ENCODE measurements around the gene ZFPL1. TPM values are rescaled to one million over a fixed set of nuclear protein-coding genes. Genes with fewer than 3 reads are reported as not detected.

Gene ZFPL1
- total RNA-seq, 4 donors from 2014 or later: 28.3 to 74.4 (median 49.3) TPM

DNA sequence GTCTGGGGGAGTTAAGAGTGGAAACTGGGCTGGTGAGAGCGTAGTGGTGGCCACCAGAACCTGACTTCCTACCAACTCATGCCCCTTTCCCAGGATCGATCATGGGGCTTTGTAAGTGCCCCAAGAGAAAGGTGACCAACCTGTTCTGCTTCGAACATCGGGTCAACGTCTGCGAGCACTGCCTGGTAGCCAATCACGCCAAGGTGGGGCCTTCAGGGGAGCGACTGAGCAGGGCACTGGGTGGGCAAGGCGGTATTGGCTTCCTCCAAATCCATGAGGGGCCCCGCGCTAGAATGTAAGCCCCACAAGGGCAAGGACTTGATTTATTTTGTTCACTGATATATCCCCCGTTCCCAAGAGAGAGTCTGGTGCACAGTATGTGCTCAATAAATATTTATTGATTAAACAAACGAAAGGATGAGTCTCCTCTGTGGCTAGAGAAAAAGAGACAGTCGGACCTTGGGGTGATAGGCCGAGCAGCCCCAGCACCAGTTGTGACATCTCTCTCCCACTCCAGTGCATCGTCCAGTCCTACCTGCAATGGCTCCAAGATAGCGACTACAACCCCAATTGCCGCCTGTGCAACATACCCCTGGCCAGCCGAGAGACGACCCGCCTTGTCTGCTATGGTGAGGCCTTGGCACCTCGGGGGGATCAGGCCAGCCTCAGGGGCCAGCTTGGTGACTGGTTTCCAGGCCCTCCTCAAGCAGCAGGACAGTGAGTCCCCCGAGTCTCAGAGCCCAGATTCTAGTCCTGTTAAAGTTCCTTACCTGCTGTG, 765 bp downstream of the ZFPL1 start:
- TF ChIP-seq, protein P1, sequence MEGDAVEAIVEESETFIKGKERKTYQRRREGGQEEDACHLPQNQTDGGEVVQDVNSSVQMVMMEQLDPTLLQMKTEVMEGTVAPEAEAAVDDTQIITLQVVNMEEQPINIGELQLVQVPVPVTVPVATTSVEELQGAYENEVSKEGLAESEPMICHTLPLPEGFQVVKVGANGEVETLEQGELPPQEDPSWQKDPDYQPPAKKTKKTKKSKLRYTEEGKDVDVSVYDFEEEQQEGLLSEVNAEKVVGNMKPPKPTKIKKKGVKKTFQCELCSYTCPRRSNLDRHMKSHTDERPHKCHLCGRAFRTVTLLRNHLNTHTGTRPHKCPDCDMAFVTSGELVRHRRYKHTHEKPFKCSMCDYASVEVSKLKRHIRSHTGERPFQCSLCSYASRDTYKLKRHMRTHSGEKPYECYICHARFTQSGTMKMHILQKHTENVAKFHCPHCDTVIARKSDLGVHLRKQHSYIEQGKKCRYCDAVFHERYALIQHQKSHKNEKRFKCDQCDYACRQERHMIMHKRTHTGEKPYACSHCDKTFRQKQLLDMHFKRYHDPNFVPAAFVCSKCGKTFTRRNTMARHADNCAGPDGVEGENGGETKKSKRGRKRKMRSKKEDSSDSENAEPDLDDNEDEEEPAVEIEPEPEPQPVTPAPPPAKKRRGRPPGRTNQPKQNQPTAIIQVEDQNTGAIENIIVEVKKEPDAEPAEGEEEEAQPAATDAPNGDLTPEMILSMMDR (IDR thresholded peaks at IDR 0.05): no peak
- TF ChIP-seq POLR2A (IDR thresholded peaks at IDR 0.05): no peak
- Histone ChIP-seq H3K36me3 (peaks cover 7 to 22% of the 10 kb centered on the region in 2 donors), H3K4me3 (replicated peaks in 1 of 3) (peak overlapping the region; percentile 44 to 82 (median 56)), H3K27ac (peak overlapping the region in 2 of 3 donors; percentile 87 to 92), H3K9me3 (no peaks in the 10 kb centered on the region), H3K4me1 (peaks cover 8 to 17% of the 10 kb centered on the region in 2 donors), H3K27me3 (no peaks in the 10 kb centered on the region)
- 43 to 65% methylated on average over 18 to 22 of the region's 23 CpGs for WGBS, 2 donors
- intact Hi-C loops (cut with DNase I): loop anchor here (2.0 kb wide), 1 partner anchor 70 kb away; the partner anchor contains the start of gene ARL2
- DNase-seq: no peak

DNA sequence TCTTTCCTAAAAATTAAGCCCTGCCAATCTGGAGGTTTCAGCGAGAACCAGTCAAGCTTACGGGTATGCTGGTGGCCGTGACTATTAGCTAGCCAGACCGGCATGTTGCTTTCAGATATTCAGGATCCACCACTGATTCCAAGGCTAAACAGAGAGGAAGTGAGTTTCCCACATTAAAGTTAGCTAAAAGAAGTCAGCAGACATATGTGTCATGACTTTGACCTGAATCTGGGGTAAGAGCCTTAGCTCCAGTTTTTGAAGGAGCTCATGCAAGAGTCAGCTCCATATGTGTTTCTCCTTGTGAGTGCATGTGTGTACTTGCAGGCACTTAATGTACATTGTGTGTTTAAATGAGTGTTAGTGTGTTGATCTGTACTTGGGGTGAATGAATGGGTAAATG, 1.4 kb downstream of the ZFPL1 start:
- peaks cover 7 to 22% of the 10 kb centered on the region in 2 donors for H3K36me3 ChIP-seq
- 95% methylated on average over 4 of the region's 4 CpGs for WGBS, 2 donors
- intact Hi-C loops (cut with DNase I): loop anchor here (2.0 kb wide), 1 partner anchor 71 kb away; the partner anchor contains the start of gene ARL2
- H3K4me1 ChIP-seq: peaks cover 8 to 17% of the 10 kb centered on the region in 2 donors
- no peaks in the 10 kb centered on the region for H3K27me3 ChIP-seq
- no peak overlapping the region for H3K27ac ChIP-seq
- no peak for TF ChIP-seq POLR2A (IDR thresholded peaks at IDR 0.05)
- TF ChIP-seq, protein P1 (IDR thresholded peaks at IDR 0.05): no peak
- H3K4me3 ChIP-seq (replicated peaks in 1 of 3): no peak overlapping the region
- no peaks in the 10 kb centered on the region for H3K9me3 ChIP-seq
- DNase-seq: no peak

DNA sequence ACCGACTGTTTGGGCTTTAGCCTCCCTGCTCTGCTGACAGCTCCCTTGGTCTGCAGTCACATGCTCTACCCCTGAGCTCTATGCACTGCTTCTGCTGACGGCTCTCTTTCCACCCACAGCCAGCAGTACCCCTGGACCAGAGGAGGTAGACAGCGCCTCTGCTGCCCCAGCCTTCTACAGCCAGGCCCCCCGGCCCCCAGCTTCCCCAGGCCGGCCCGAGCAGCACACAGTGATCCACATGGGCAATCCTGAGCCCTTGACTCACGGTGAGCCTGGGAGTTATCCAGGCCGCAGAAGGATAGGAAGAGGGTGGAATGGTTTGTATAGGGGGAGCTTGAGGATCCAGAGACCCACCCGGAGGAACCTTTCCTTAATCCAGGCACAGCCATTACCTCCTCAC, 2.8 kb downstream of the ZFPL1 start:
- Histone ChIP-seq H3K4me3 (replicated peaks in 1 of 3) (no peak overlapping the region), H3K4me1 (peaks cover 8 to 17% of the 10 kb centered on the region in 2 donors), H3K27ac (no peak overlapping the region), H3K9me3 (no peaks in the 10 kb centered on the region), H3K36me3 (peaks cover 7 to 22% of the 10 kb centered on the region in 2 donors), H3K27me3 (no peaks in the 10 kb centered on the region)
- no peak for DNase-seq
- no peak for TF ChIP-seq POLR2A (IDR thresholded peaks at IDR 0.05)
- TF ChIP-seq, protein P1 (IDR thresholded peaks at IDR 0.05): no peak
- intact Hi-C loops (cut with DNase I): no loop called here
- 89 to 91% methylated on average over 8 to 9 of the region's 9 CpGs for WGBS, 2 donors

DNA sequence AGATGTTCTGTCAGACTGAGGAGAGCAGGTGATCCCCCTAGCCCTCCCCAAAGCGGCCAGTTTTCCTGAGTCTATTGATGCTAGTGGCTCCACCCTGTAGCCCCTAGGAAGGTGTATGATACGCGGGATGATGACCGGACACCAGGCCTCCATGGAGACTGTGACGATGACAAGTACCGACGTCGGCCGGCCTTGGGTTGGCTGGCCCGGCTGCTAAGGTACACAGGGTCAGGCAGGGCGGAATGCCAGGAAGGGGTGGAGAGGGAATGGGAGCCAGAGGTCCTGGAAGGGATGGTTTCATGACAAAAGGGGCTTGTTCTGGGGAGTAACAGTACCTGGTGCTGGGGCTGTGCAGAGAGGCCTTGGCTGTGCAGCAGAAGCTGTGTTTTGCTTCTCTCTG, 3.2 kb downstream of the ZFPL1 start:
- peaks cover 7 to 22% of the 10 kb centered on the region in 2 donors for H3K36me3 ChIP-seq
- WGBS, 2 donors: 95 to 97% methylated on average over 11 of the region's 11 CpGs
- DNase-seq: no peak
- no peaks in the 10 kb centered on the region for H3K27me3 ChIP-seq
- peaks cover 8 to 17% of the 10 kb centered on the region in 2 donors for H3K4me1 ChIP-seq
- intact Hi-C loops (cut with DNase I): no loop called here
- no peak overlapping the region for H3K4me3 ChIP-seq (replicated peaks in 1 of 3)
- TF ChIP-seq POLR2A (IDR thresholded peaks at IDR 0.05): no peak
- TF ChIP-seq, protein P1 (IDR thresholded peaks at IDR 0.05): no peak
- no peaks in the 10 kb centered on the region for H3K9me3 ChIP-seq
- no peak overlapping the region for H3K27ac ChIP-seq

DNA sequence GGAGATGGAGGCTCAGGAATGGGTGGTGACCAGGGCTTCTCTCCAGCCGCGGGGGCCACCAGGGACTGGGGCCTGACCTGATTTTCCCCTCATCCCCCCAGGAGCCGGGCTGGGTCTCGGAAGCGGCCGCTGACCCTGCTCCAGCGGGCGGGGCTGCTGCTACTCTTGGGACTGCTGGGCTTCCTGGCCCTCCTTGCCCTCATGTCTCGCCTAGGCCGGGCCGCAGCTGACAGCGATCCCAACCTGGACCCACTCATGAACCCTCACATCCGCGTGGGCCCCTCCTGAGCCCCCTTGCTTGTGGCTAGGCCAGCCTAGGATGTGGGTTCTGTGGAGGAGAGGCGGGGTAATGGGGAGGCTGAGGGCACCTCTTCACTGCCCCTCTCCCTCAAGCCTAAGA, 3.8 kb downstream of the ZFPL1 start:
- intact Hi-C loops (cut with DNase I): no loop called here
- Histone ChIP-seq H3K4me1 (peaks cover 8 to 17% of the 10 kb centered on the region in 2 donors), H3K9me3 (no peaks in the 10 kb centered on the region), H3K27me3 (no peaks in the 10 kb centered on the region), H3K4me3 (replicated peaks in 1 of 3) (no peak overlapping the region), H3K36me3 (peaks cover 7 to 22% of the 10 kb centered on the region in 2 donors), H3K27ac (no peak overlapping the region)
- 93 to 94% methylated on average over 6 of the region's 15 CpGs for WGBS, 2 donors
- TF ChIP-seq, protein P1 (IDR thresholded peaks at IDR 0.05): no peak
- TF ChIP-seq POLR2A (IDR thresholded peaks at IDR 0.05): no peak
- no peak for DNase-seq
